ENCODE measurements around the gene PRKAR1B.

- TF ChIP-seq YY1 (IDR thresholded peaks at IDR 0.05; ENCODE audit: insufficient read depth, insufficient read length) (no peak), ZNF274 (IDR thresholded peaks at IDR 0.05; ENCODE audit: low read depth, low read length) (no peak)
These were observed 115.7 kb downstream of the PRKAR1B start for GRCh38 chr7:611281-611810.

All from NT2/D1 (cell line).